ENCODE results near the gene GRM8.

GRCh38 chr7:126569402-126569801 lies 683.3 kb downstream of the GRM8 start:
- TF ChIP-seq, protein P1, sequence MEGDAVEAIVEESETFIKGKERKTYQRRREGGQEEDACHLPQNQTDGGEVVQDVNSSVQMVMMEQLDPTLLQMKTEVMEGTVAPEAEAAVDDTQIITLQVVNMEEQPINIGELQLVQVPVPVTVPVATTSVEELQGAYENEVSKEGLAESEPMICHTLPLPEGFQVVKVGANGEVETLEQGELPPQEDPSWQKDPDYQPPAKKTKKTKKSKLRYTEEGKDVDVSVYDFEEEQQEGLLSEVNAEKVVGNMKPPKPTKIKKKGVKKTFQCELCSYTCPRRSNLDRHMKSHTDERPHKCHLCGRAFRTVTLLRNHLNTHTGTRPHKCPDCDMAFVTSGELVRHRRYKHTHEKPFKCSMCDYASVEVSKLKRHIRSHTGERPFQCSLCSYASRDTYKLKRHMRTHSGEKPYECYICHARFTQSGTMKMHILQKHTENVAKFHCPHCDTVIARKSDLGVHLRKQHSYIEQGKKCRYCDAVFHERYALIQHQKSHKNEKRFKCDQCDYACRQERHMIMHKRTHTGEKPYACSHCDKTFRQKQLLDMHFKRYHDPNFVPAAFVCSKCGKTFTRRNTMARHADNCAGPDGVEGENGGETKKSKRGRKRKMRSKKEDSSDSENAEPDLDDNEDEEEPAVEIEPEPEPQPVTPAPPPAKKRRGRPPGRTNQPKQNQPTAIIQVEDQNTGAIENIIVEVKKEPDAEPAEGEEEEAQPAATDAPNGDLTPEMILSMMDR (conservative IDR thresholded peaks at IDR 0.05; ENCODE audit: low read length): no peak
- no peak for TF ChIP-seq EZH2phosphoT487 (IDR thresholded peaks at IDR 0.05; ENCODE audit: borderline replicate concordance, low read depth, low read length)
